NCI-H128 (cell line): ENCODE results near the gene FAM3B.

ENCODE experiments used
- DNase-seq: peaks from one replicate; lab custom pipeline; 2025; ENCODE audit not compliant: unreplicated experiment; lab: John Stamatoyannopoulos, UW

FAM3B gene

DNA sequence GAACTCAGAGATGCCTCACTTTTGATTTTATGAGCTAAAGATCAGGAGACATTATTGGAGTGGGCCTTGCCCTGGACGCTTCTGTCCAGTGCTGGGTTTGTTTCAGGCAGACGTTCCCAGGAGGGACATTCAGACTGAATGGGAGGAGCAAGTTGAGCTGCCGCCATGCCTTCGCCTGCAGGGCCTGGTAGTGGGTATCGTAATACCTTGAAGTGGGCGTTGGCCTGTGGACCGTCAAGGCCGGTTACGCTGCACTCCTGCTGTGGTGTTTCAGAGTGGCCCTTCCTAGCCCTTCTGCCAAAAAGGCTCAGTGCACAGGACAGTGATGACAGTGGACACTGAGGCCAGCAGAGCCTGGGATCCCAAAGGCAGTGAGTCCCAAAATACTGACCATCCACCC lies 1.6 kb downstream of the FAM3B start:
- DNase-seq, result no peak

DNA sequence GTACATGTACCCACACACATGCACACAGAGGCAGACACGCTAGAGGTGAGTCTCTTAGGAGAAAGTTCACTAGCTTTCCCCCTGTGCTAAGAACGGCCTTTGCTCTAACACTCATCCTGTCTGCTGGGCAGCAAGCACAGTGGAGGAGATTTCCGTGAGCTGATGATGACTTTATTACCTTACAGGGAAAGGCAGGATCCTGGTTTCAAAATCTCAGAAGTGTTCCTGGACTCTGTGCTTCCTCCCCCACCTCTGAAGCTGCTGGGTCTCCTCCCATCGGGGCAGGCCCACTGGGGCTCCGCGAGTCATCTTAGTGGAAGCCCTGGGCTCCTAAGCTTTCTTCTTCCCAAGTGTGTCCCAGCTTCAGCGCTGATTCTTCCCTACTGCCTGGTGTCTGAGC lies 2.7 kb downstream of the FAM3B start:
- no peak for DNase-seq

DNA sequence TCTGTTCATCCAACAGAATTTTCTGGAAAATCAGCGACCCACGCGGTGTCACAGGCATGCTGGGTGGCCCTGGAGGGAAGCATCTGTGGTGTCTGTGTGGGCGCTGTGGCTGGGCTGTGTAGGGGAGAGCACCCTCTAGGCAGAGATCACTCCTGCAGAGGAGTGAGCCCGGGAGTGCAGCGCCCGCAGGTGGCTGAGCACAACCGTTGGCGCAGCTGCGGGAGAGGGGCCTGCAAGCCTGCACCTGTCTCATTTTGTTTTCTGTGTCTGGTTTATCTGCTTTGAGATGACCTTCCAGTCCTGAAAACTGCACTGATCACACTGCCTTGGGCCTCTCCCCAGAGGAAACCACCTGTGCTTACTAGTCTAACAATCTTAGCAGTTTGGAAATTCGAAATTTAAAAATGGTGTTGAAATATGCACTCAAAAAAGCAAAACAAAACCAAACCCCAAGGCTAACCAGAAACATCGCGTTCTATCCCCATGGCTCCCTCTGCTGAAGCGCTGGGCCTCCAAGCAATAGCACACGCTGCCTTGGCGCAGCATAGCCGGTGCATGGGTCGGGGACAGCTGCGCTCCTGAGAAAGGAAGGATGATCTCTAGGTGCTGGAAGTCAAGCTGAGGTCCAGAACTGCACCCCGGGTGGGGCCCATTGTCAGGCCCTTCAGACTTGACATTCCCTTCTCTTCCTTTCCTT lies 4.8 kb downstream of the FAM3B start:
- no peak for DNase-seq

DNA sequence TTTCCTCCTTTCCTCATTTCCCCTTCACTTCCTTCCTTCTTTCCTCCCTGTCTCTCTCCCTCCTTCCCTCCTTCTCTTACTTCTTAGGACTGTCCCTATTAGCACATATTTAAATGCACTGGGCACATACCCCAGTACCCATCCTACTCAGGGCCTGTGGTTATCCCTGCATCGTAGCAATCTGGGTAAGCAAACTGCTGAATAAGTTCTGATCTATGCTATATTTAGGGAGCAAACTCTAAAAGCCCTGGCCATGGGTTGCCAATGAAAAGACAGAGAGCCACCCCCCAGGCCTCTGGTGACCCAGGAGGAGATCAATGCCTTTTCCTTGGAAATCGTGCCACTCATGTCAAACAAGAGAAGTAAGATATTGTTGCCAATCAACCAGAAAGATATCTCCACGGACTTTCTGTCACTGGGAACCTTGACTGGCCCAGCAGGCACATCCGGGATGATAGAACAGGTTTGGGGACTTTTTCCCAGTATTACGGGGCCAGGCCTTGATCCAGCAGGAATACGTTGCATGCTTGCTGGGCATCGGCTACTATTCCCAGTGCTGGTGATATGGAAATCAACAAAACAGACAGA lies 5.4 kb downstream of the FAM3B start:
- no peak for DNase-seq

DNA sequence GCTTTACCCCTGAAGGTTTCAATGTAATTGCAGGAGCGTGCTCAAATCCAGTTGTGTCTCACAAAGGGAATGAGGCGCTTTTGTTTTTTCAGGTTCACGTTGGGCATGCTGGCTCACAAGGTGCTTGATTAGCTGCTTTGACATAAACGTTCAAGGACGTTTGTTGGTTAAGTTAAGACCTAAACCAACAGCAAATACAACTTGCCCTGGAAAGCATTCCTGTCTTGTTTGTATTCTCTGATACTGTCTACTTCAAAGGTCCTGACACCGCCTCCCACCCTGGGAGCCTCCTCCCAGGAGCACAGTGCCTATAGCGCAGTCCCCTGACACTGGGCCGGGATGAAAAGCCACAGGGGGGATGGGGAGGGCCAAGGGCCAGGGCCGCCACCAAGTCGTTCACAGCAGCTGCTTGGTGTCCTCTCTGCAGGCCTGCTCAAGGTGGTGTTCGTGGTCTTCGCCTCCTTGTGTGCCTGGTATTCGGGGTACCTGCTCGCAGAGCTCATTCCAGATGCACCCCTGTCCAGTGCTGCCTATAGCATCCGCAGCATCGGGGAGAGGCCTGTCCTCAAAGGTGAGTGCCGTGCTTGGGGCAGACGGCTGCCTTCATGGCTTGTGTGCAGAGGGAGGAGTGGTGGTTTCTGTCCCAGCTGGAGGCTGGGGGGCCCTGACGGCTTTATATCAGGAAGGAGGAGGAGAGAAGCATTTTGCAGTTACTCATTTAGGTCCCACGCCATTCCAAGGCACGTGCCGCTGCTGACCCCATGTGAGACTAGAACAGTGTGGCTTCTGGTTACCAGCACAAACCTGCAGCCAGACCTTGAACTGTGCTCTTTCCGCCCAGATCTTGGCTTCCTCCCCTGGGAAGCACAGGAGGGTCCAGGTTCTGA lies 6.1 kb downstream of the FAM3B start:
- DNase-seq, result no peak

DNA sequence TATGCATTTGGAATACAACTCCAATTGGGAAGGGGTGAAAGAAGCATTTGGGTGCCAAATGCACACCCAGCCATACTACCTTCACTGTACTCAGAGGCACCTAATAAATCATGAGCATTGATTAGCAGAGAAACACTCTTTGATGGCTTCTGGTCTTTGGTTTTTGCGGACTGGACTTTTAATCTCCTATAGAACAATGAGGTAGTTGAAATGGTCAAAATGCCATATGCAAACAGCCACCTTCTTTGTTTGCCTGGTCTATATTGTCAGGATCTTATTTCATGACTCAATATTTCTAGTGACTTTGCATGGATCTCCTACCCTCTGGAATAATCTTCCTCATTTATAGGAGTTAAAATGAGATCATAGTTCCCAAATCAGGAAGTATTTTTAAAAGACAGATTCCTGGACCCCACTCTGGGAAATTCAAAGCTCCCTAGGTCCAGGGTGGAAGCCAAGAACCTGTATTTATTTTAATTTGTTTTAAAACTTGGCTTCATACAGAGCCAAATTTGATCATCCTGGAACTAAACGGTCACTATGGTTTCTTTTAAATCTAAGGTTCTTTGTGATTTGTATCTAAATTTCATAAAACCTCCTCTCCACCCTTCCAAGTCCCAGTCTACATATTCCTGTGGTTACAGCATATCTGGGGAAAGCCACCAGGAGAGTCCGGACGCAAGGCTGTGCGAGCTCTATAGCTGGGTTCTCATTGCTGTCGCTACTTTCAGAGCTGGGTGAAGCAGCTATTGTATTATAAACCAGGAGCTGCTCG lies 8.7 kb downstream of the FAM3B start:
- no peak for DNase-seq

DNA sequence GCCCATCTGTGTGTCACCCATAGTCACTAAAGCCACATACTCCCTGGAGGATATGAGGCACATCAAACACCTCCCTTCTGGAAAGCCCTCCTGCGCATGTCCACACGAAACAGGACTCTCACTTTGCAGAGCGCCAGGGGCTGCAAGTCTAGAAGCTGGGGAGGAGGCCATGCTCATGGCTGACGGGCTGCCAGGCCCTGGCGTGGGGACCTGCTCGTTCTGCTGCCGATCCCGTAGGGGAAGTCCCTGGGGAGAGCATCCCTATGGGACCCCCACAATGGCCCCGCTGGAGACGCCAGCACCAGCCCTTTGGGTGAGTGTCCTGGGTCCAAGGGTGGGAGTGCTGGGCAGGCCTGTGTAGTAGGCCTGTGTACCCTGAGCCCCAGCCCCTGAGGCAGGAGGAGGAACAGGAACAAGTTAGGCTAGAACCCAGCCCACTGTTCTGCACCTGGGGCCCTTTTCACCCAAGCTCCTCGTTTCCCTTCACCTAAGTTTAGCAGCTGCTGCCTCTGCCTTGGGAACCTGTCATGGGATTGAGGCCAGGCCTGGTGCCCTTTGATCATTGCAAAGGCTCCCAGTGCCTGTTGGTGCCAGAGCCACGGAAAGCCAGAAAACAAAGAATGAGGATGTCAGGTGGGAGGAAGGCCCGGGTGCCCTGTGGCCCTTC lies 9.9 kb downstream of the FAM3B start:
- DNase-seq, result no peak

DNA sequence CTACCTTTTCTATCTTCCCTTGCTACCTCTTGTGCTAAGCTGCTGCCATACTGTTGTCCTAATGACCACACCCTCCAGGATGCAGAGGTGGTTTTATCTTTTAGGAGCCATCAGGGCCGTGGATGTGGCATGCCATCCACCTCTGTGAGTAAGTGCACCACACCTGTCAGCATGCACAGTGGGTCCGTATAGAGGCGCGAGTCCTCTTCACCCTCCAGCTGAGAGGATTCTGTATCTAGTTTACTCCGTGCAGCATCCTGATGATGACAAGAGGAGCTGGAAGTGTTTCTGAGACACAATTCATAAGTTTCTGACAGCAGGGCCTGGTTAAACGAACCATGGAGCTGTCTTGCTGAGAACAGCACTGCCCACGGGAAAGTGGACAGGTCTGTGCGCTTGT lies 11.2 kb downstream of the FAM3B start:
- DNase-seq, result no peak

DNA sequence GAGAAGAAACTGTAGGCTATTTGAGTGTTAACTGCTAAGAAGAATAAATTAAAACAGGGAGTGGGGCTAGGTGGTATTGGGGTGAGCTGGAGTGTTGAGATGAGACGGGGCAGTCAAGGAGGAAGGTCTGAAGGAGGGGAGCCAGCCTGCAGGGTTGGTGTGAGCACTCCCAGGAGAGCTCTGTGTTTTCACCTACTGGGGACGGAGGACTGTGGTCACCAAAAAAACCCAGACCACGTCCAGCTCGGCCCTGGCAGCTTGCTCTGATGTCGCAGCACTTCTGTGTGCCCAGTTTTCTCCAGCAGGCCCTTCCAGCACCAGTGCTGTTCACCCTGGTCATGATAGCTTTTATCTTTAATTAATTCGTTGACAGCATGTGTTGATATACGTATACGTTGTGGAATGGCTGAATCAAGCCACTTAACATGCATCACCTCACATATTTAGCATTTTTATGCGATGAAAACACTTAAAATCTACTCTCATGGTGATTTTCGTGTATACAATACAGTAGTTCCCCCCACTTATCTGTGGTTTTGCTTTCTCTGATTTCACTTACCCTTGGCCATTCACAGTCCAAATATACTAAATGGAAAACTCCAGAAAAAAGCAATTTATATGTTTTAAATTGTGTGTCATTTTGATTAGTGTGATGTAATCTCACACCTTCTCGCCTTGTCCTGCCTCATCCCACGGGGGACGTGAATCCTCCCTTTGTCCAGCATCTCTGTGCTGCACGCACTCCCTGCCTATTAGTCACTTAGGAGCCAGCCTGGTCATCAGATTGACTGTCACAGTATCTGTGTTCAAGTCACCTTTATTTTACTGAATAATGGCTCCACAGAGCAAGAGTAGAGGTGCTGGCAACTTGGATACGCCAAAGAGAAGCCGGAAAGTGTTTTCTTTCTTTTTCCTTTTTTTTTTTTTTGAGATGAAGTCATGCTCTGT lies 12.3 kb downstream of the FAM3B start:
- DNase-seq, result no peak

DNA sequence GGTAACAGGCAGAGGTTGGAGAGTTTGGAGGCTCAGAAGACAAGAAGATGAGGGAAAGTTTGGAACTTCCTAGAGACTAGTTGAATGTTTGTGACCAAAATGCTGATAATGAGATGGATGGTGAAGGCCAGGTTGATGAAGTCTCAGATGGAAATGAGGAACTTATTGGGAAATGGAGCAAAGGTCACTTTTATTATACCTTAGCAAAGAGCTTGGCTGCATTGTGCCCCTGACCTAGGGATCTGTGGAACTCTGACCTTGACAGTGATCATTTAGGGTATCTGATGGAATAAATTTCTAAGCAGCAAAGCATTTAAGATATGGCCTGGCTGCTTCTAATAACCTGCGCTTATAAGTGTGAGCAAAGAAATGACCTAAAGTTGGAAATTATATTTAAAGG lies 17.2 kb downstream of the FAM3B start:
- no peak for DNase-seq

DNA sequence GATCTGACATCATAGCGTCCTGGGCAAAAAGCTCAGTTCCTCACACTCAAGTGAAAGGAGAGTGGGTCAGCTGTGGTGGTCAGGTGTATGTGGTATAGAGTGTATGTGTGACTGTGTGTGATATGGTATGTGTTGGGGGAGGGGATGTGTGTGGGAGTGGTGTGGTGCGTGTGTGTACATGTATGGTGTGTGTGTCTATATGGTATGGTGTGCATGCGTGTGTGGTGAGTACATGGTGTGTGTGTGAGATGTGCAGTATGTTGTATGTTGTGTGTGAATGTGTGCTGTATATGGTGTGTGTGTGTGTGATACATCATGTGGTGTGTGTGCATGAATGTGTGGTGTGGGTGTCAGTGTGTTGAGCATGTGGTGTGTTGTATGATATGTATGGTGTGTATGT lies 20.9 kb downstream of the FAM3B start:
- DNase-seq, result no peak

DNA sequence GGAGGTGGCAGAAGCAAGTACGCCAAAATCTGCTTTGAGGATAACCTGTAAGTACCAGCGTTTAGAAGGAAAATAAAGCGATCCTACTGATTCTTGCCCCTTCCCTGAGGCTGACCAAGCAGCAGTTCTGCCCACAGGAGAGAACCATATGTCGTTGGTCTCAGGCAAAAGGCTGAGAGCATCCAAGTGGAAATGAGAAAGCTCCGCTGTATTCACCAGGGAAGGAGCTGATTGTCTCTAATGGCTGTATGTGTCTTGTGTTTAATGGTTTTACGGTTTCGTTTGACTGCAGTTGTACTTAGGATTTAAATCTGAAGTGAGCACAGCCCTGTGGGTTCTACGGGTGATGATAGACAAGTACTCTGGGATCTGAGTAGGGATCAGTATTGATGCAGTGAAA lies 21.9 kb downstream of the FAM3B start:
- peak; percentile 14 for DNase-seq

DNA sequence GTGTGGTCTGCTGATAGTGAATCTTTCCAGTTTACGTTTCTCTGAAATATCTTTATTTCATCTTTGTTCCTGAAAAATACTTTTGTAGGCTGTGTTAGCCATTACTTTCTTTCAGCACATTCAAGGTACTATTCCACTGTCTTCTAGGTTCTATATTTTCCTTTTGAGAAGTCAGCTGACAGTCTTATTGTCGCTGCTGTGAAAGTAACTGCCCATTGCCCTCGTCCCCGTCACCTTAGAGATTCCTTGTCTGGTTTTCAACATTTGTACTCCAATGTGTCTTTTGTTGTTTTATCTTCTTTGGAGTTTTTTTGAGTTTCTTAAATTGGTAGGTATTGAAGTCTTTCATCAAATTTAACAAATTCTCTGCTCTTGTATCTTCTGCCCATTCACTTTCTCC lies 25.4 kb downstream of the FAM3B start:
- DNase-seq, result no peak

DNA sequence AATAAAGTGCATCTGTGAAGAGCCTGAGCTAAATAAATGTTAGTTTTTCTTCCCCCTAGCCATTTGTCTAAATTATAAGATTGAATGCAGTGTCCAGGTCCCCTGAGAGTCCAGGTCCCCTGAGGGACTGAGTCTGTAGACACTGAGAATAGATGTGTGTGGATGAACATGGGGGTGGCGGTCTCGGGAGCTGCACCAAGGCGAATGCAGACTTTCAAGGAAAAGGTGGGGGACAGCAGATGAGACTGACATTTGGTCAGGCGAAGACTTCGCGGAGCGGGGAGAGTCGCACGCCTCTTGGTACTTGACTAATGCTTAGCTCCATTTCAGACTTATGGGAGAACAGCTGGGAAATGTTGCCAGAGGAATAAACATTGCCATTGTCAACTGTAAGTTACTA lies 27.5 kb downstream of the FAM3B start:
- no peak for DNase-seq

DNA sequence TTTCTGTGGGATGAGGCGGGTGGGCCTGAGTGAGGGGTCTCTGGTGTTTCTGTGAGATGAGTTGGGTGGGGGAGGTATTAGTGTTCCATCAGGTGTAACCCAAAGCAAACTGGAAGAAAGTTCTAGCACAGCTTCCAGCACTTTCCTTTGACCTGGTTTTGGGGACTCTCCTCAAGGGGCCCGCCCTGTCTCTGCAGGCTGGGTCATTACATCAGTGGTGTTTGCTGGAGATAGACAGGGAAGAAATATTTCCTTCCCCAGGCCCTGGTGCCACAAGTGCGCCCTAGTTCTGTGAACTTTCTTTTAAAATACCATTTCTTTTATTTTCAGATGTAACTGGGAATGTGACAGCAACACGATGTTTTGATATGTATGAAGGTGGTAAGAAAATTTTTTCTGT lies 28.8 kb downstream of the FAM3B start:
- no peak for DNase-seq

DNA sequence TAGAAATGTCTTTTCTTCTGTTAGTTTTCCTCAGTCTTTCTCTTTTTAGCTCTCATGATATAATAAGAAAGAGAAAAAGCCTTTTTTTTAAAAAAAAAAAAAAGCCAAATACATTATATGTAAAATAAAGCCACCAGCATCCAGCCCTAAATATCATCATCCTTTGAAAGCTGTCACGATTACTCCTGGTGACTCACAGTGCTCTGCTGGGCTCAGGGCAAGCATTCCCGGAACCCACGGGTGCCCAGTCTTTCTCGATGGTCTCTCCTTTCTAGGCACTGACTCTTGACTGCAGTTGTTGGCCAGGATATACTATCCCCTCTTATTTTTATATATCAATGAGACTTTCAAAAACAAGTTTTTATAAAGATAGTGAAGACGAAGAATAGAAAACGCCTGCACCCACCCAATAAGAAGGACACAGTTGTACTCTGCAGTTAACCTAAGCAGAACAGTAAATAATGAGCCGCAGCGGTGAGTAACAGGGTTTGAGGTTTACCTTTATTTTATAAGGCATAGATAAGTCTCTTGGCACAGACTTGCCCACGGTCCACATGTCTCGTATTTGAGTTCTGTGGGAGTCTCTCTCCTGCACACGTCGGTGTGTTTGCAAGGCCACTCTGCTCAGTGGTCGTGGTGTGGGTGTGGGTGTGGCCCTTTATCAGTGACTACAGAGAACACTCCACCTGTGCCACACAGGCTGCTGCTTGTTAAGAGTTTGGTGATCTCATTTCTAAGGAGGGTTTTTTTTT lies 29.5 kb downstream of the FAM3B start:
- no peak for DNase-seq

DNA sequence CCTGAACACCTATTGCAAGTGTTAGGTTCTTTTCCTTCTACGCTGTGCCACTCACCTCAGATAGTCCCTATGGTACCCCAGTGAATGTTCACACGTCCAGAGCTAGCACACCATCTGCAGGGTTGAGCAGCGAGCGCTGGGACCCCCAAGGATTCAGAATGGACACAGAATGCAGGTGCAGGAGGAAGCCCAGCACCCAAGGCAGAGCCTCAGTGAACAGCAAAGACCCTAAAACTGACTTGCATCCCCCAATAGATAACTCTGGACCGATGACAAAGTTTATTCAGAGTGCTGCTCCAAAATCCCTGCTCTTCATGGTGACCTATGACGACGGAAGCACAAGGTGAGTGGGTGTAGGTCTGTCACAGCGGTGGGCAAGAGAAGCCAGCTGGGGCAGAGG lies 30.2 kb downstream of the FAM3B start:
- DNase-seq, result no peak

DNA sequence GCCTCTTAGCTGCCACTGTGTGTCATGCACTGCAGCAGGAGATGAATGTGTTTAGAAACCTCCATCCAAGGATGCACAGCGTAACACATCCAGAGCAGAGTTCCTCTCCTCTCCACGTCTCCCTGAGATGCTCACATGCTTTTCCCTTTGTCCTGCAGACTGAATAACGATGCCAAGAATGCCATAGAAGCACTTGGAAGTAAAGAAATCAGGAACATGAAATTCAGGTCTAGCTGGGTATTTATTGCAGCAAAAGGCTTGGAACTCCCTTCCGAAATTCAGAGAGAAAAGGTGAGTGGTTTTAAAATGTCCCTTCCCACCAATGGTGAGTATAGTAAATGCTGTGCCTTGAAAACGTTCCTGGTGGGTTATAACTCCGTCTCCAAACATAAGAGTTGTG lies 31.8 kb downstream of the FAM3B start:
- no peak for DNase-seq

DNA sequence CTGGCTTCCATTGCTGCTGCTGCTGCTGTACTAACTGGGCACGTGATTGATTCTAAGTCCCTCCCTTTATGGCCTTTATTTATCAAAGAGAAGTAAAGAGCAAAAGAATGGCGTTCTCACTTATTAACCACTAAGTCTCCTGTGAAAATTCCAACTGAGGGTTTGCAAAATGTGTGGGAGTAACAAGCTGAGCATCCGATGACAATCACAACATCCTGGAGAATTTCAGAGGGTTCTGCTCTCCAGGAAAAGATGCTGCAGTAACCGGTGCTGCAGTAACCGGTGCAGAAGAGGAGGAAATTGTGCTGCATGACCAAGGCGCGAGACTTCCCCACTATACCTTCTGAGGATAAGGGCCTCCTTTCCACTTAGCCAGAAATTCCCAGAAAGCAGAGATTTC lies 32.5 kb downstream of the FAM3B start:
- DNase-seq, result no peak
